GM18505 (cell line): ENCODE data around the gene NUB1.

Experiments
- ATAC-seq: cut with Tn5 transposase; IDR thresholded peaks from one replicate; pipeline ENCODE4 v1.9.1; 2021; ENCODE audit not compliant: unreplicated experiment
- POLR2A ChIP-seq: IDR thresholded peaks from 4 replicates; pipeline ENCODE4 v1.6.1; 2011; ENCODE audit warnings: borderline replicate concordance; ENCODE audit not compliant: insufficient read depth, insufficient read length; ENCODE audit errors: extremely low read depth

Gene NUB1

GRCh38 chr7:151423226-151423625, 81.6 kb downstream of the NUB1 start:
- TF ChIP-seq POLR2A = no peak

GRCh38 chr7:151423936-151424335, 82.3 kb downstream of the NUB1 start:
- no peak for TF ChIP-seq POLR2A
- no peak for ATAC-seq

More at GRCh38 chr7:151423226-151423625, 81.6 kb downstream of the NUB1 start:
- no peak for ATAC-seq

GRCh38 chr7:151424799-151425198, 83.2 kb downstream of the NUB1 start:
- TF ChIP-seq POLR2A = no peak
- ATAC-seq = no peak

GRCh38 chr7:151425670-151426440, 84.2 kb downstream of the NUB1 start:
- ATAC-seq = no peak
- TF ChIP-seq POLR2A = no peak

GRCh38 chr7:151426441-151426903, 84.9 kb downstream of the NUB1 start:
- no peak for ATAC-seq
- no peak for TF ChIP-seq POLR2A

GRCh38 chr7:151426904-151427704, 85.5 kb downstream of the NUB1 start:
- no peak for ATAC-seq
- no peak for TF ChIP-seq POLR2A

- TF ChIP-seq POLR2A = no peak
Measured at GRCh38 chr7:151427705-151428377, 86.2 kb downstream of the NUB1 start.

More at GRCh38 chr7:151427705-151428377, 86.2 kb downstream of the NUB1 start:
- no peak for ATAC-seq
